ENCODE data around the gene COX7A2.

- TF ChIP-seq CTCF (IDR thresholded peaks at IDR 0.05): no peak
- TF ChIP-seq POLR2AphosphoS5 (IDR thresholded peaks at IDR 0.05): no peak
- no peak for TF ChIP-seq EP300 (IDR thresholded peaks at IDR 0.05)
- no peak for TF ChIP-seq POLR2A (IDR thresholded peaks at IDR 0.05)
These were observed 29.9 kb downstream of the COX7A2 start for GRCh38 chr6:75213732-75214131.
